PC-3 (cell line): Measurements from ENCODE around the gene RASD2.

Experiments used
- EZH2 ChIP-seq: fragments of 300-600 bp; sonication (generic); IDR thresholded peaks from one replicate; pipeline ENCODE4 v1.6.1; 2017; ENCODE audit warnings: antibody characterized with exemption, mild to moderate bottlenecking, low read length; ENCODE audit not compliant: unreplicated experiment
- TF ChIP-seq, protein P1 (sequence below): fragments of 300-600 bp; sonication (generic); conservative IDR thresholded peaks from 2 replicates; pipeline ENCODE4 v1.5.1; 2017; ENCODE audit warnings: antibody characterized with exemption, low read depth, mild to moderate bottlenecking, low read length

DNA sequence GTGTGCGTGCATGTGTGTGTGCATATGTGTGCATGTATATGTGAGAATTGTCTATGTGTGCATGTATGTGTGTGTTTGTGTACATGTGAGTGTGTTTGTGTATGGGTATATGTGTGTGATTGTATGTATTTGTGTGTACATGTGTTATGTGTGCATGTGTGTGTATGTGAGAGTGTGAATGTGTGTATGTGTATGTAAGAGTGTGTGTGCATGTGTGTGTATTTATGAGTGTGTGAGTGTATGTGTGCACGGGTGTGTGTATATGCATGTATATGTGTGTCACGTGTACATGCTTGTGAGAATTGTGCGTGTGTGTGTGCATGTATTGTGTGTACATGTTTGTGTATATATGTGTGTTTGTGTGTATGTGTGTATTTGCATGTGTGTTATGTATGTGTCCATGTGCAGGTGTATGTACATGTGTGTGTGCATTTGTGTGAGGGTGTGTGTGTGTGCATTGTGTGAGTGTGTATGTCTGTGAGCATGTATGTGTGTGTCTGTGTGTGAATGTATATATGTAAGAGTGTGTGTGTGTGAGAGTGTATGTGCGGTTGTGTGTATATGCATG is 60.5 kb downstream of the RASD2 start:
- TF ChIP-seq, protein P1, sequence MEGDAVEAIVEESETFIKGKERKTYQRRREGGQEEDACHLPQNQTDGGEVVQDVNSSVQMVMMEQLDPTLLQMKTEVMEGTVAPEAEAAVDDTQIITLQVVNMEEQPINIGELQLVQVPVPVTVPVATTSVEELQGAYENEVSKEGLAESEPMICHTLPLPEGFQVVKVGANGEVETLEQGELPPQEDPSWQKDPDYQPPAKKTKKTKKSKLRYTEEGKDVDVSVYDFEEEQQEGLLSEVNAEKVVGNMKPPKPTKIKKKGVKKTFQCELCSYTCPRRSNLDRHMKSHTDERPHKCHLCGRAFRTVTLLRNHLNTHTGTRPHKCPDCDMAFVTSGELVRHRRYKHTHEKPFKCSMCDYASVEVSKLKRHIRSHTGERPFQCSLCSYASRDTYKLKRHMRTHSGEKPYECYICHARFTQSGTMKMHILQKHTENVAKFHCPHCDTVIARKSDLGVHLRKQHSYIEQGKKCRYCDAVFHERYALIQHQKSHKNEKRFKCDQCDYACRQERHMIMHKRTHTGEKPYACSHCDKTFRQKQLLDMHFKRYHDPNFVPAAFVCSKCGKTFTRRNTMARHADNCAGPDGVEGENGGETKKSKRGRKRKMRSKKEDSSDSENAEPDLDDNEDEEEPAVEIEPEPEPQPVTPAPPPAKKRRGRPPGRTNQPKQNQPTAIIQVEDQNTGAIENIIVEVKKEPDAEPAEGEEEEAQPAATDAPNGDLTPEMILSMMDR = no peak
- no peak for TF ChIP-seq EZH2
